ENCODE measurements around the gene SALL2. TPM values are rescaled to one million over a fixed set of nuclear protein-coding genes. Genes with fewer than 3 reads are reported as not detected.

The SALL2 gene
- total RNA-seq, 5 donors from 2014 or later (not counting 1 experiment from before 2014, with no cell fraction given), result 3.3 to 5.8 (median 4.6) TPM

DNA sequence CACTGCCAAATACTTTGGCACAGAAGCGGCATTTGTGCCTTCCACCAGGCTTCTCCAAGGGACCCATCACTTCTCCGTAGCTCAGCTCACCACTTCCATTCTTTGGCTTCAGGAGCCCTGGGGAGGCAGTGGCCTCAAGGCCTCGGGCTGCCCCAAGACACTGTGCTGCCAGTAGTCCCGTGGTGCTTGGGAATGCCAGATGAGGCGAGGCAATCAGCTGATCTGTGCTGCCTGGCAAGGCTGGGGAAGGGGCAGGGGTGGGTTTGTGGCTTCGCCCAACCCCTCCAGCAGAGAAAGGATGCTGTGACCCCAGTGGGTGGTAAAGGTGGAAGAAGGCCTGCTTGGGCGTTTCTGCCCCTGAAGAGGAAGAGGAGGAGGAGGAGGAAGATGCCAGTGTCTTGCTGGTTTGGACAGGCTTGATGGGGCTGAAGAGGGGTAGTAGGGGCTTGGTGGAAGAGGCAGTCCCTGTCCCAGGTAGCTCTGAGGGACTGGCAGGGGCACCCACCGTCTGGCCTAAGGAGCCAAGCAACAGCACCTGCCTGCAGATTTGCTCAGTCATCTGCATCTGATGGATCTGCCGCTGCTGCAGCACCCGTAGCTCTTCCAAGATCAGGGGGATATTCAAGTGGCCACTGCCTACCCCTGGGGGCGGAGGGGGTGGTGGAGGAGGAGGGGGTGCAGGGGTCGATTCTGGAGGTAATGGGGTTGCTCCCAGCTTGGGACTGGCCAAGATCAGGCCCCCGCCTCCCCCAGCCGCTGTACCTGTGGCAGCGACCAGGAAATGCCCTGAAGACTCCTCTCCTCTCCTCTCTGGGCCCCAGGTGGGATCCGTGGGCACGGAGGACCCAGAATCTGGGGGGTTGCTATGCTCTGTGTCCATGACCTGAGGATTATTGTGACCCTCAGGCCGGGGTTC lies 1.3 kb downstream of the SALL2 start:
- Histone ChIP-seq H3K27ac (ENCODE audit: low read length) (no peak overlapping the region), H3K27me3 (replicated peaks in 1 of 2; ENCODE audit: control insufficient read depth in 2 of 2, extremely low read depth in 1 of 2, insufficient read depth in 2 of 2, low read length in 1 of 2) (no peaks in the 10 kb centered on the region), H3K4me3 (ENCODE audit: control insufficient read depth in 1 of 2, extremely low read depth in 1 of 2, low read length in 1 of 2) (no peak overlapping the region), H3K9me3 (no peaks in the 10 kb centered on the region), H3K4me1 (ENCODE audit: control insufficient read depth in 1 of 2, extremely low read depth in 1 of 2, insufficient read depth in 2 of 2, low read length in 2 of 2) (peaks cover 9 to 15% of the 10 kb centered on the region in 2 experiments), H3K36me3 (ENCODE audit: control insufficient read depth in 2 of 2, extremely low read depth in 1 of 2, insufficient read depth in 1 of 2, low read length in 1 of 2) (peaks cover 0 to 3% of the 10 kb centered on the region in 2 donors)
- Mint-ChIP-seq H3K36me3 (no peaks in the 10 kb centered on the region), H3K9me3 (no peaks in the 10 kb centered on the region), H3K27ac (peak overlapping the region; percentile 9 to 66), H3K27me3 (no peaks in the 10 kb centered on the region), H3K4me3 (peak overlapping the region; percentile 72 to 85 (median 81)), H3K4me1 (peaks cover 17 to 21% (median 18%) of the 10 kb centered on the region in 3 donors)
- POLR2A ChIA-PET, result no interaction called here
- CTCF ChIA-PET, result interaction anchor here (0.6 to 3.2 kb wide), 5 partner anchors 19 to 1069 kb away, joined by 3 to 21 read pairs (median 3); no protein-coding TSS in a partner anchor
- no peak for ATAC-seq (replicated peaks in 1 of 4)
- 90% methylated on average over 11 of the region's 18 CpGs for WGBS (ENCODE audit: insufficient coverage)
- DNase-seq, result no peak

DNA sequence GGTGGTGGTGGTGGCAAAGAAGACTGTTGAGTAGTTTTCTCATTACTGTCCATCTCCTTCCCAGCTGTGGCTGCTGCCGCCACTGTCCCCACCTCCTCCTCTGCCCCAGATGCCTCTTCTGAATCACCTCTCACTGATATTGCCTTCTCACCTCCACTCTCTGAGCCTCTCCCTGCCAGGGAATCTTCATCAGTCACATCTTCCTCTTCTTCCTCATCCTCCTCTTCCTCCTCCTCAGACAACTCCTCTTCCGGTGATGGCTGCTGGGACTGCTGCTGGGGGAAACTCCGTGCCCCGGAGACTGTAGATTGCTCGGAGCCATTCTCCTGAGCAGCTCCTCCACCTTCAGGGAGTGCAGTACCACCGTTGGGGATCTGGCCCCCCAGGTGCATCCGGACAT lies 2.9 kb downstream of the SALL2 start:
- Histone ChIP-seq H3K4me1 (ENCODE audit: control insufficient read depth in 1 of 2, extremely low read depth in 1 of 2, insufficient read depth in 2 of 2, low read length in 2 of 2) (peaks cover 9 to 15% of the 10 kb centered on the region in 2 experiments), H3K27me3 (replicated peaks in 1 of 2; ENCODE audit: control insufficient read depth in 2 of 2, extremely low read depth in 1 of 2, insufficient read depth in 2 of 2, low read length in 1 of 2) (no peaks in the 10 kb centered on the region), H3K9me3 (no peaks in the 10 kb centered on the region), H3K27ac (ENCODE audit: low read length) (no peak overlapping the region), H3K36me3 (ENCODE audit: control insufficient read depth in 2 of 2, extremely low read depth in 1 of 2, insufficient read depth in 1 of 2, low read length in 1 of 2) (peaks cover 0 to 3% of the 10 kb centered on the region in 2 donors), H3K4me3 (ENCODE audit: control insufficient read depth in 1 of 2, extremely low read depth in 1 of 2, low read length in 1 of 2) (no peak overlapping the region)
- POLR2A ChIA-PET, result no interaction called here
- Mint-ChIP-seq H3K4me3 (no peak overlapping the region), H3K9me3 (no peaks in the 10 kb centered on the region), H3K27me3 (no peaks in the 10 kb centered on the region), H3K36me3 (no peaks in the 10 kb centered on the region), H3K4me1 (peaks cover 17 to 21% (median 18%) of the 10 kb centered on the region in 3 donors), H3K27ac (no peak overlapping the region)
- no peak for DNase-seq
- no peak for ATAC-seq (replicated peaks in 1 of 4)
- CTCF ChIA-PET, result interaction anchor here in 1 of 2 donors (0.8 kb wide), 1 partner anchor 313 kb away, joined by 3 read pairs; no protein-coding TSS in a partner anchor
- 80% methylated on average over 5 of the region's 7 CpGs for WGBS (ENCODE audit: insufficient coverage)

DNA sequence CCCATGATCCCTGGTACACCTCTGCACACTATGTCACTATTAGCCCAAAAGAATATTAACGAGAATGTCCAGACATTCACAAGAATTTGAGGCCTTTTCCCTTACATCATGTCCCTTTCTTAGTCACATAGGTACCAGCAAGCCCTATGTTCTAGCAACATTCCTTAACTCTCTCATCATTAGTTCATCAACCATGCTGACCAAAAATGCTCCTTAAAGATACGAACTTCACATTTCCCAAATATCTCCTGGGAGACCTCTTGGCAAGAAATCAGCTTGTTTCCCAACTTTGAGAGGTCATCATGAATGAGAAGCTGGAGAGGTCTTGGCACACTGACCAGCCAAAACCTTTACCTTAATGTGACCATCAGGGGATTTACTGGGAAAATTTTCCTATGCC lies 4.6 kb downstream of the SALL2 start:
- Mint-ChIP-seq H3K27ac (no peak overlapping the region), H3K9me3 (no peaks in the 10 kb centered on the region), H3K4me3 (no peak overlapping the region), H3K36me3 (no peaks in the 10 kb centered on the region), H3K27me3 (peaks cover 0 to 2% of the 10 kb centered on the region in 2 donors), H3K4me1 (peaks cover 8 to 13% (median 8%) of the 10 kb centered on the region in 3 donors)
- POLR2A ChIA-PET, result no interaction called here
- H3K36me3 ChIP-seq (ENCODE audit: control insufficient read depth in 2 of 2, extremely low read depth in 1 of 2, insufficient read depth in 1 of 2, low read length in 1 of 2), result peaks cover 0 to 3% of the 10 kb centered on the region in 2 donors
- peaks cover 0 to 4% of the 10 kb centered on the region in 2 experiments for H3K27me3 ChIP-seq (replicated peaks in 1 of 2; ENCODE audit: control insufficient read depth in 2 of 2, extremely low read depth in 1 of 2, insufficient read depth in 2 of 2, low read length in 1 of 2)
- H3K4me1 ChIP-seq (ENCODE audit: control insufficient read depth in 1 of 2, extremely low read depth in 1 of 2, insufficient read depth in 2 of 2, low read length in 2 of 2), result peaks cover 1 to 8% of the 10 kb centered on the region in 2 experiments
- 82% methylated on average over 1 of the region's 2 CpGs for WGBS (ENCODE audit: insufficient coverage)
- no peak overlapping the region for H3K4me3 ChIP-seq (ENCODE audit: control insufficient read depth in 1 of 2, extremely low read depth in 1 of 2, low read length in 1 of 2)
- CTCF ChIA-PET, result no interaction called here
- H3K9me3 ChIP-seq, result no peaks in the 10 kb centered on the region
- H3K27ac ChIP-seq (ENCODE audit: low read length), result no peak overlapping the region
- no peak for DNase-seq
- no peak for ATAC-seq (replicated peaks in 1 of 4)

DNA sequence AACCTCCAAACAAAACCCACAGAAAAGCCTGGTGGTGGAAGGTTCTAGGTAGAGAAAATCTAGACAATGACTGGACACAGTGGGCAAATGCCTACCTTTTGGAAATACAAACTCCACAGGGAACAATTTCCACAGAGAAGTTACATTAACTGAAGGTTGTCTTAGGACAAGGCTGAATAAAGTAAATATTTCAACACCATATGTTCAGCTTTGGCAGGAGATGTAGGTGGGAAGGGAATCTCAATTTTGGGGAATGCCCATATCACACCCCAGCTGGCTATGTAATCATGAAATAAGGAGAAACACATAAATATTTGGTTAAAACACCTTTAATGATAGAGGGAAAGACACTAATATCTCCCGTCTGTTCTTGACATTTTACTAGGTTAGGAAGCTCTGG lies 5.4 kb downstream of the SALL2 start:
- no peak for DNase-seq
- H3K4me3 ChIP-seq (ENCODE audit: control insufficient read depth in 1 of 2, extremely low read depth in 1 of 2, low read length in 1 of 2), result no peak overlapping the region
- no peak overlapping the region for H3K27ac Mint-ChIP-seq
- CTCF ChIA-PET, result no interaction called here
- H3K27me3 Mint-ChIP-seq, result peaks cover 0 to 2% of the 10 kb centered on the region in 2 donors
- H3K27me3 ChIP-seq (replicated peaks in 1 of 2; ENCODE audit: control insufficient read depth in 2 of 2, extremely low read depth in 1 of 2, insufficient read depth in 2 of 2, low read length in 1 of 2), result peaks cover 0 to 4% of the 10 kb centered on the region in 2 experiments
- H3K4me1 Mint-ChIP-seq, result peaks cover 7 to 13% (median 7%) of the 10 kb centered on the region in 3 donors
- no peak for ATAC-seq (replicated peaks in 1 of 4)
- H3K9me3 Mint-ChIP-seq, result no peaks in the 10 kb centered on the region
- H3K9me3 ChIP-seq, result no peaks in the 10 kb centered on the region
- no peak overlapping the region for H3K4me3 Mint-ChIP-seq
- H3K36me3 Mint-ChIP-seq, result no peaks in the 10 kb centered on the region
- POLR2A ChIA-PET, result no interaction called here
- peaks cover 0 to 3% of the 10 kb centered on the region in 2 donors for H3K36me3 ChIP-seq (ENCODE audit: control insufficient read depth in 2 of 2, extremely low read depth in 1 of 2, insufficient read depth in 1 of 2, low read length in 1 of 2)
- no CpG with 5 or more reads among the region's 1 CpG for WGBS (ENCODE audit: insufficient coverage)
- no peak overlapping the region for H3K27ac ChIP-seq (ENCODE audit: low read length)
- H3K4me1 ChIP-seq (ENCODE audit: control insufficient read depth in 1 of 2, extremely low read depth in 1 of 2, insufficient read depth in 2 of 2, low read length in 2 of 2), result peaks cover 0 to 5% of the 10 kb centered on the region in 2 experiments

DNA sequence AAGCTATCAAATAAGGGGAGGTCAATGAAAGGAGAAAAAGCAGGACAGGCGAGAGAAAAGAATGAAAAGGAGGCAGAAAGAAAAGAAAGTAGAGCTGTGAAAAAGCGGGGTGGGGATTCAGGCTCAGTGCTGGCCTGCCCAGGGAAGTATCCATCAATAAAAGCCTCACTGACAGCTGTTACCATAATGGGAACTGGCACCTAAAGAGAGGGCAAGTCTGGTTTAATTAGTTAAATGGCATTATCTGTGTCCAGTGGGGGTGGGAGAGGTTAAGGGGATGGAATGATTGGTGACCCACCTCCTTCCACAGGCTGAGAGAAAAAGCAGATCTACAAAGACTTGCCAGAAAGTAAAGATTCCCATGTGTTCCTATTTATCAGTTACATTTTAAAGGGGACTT lies 7.4 kb downstream of the SALL2 start:
- H3K4me3 Mint-ChIP-seq, result no peak overlapping the region
- H3K27me3 Mint-ChIP-seq, result peaks cover 0 to 2% of the 10 kb centered on the region in 2 donors
- Histone ChIP-seq H3K4me3 (ENCODE audit: control insufficient read depth in 1 of 2, extremely low read depth in 1 of 2, low read length in 1 of 2) (no peak overlapping the region), H3K9me3 (no peaks in the 10 kb centered on the region), H3K36me3 (ENCODE audit: control insufficient read depth in 2 of 2, extremely low read depth in 1 of 2, insufficient read depth in 1 of 2, low read length in 1 of 2) (peaks cover 0 to 3% of the 10 kb centered on the region in 2 donors), H3K27me3 (replicated peaks in 1 of 2; ENCODE audit: control insufficient read depth in 2 of 2, extremely low read depth in 1 of 2, insufficient read depth in 2 of 2, low read length in 1 of 2) (peaks cover 0 to 6% of the 10 kb centered on the region in 2 experiments), H3K27ac (ENCODE audit: low read length) (no peak overlapping the region), H3K4me1 (ENCODE audit: control insufficient read depth in 1 of 2, extremely low read depth in 1 of 2, insufficient read depth in 2 of 2, low read length in 2 of 2) (no peaks in the 10 kb centered on the region)
- ATAC-seq (replicated peaks in 1 of 4) (no peak), DNase-seq (no peak)
- 100% methylated on average over 2 of the region's 2 CpGs for WGBS (ENCODE audit: insufficient coverage)
- H3K4me1 Mint-ChIP-seq, result peaks cover 0 to 7% (median 2%) of the 10 kb centered on the region in 3 donors
- ChIA-PET POLR2A (no interaction called here), CTCF (interaction anchor here in 1 of 2 donors (1.4 kb wide), 1 partner anchor 20 kb away, joined by 8 read pairs; no protein-coding TSS in a partner anchor)
- H3K27ac Mint-ChIP-seq, result no peak overlapping the region
- no peaks in the 10 kb centered on the region for H3K36me3 Mint-ChIP-seq
- H3K9me3 Mint-ChIP-seq, result no peaks in the 10 kb centered on the region

DNA sequence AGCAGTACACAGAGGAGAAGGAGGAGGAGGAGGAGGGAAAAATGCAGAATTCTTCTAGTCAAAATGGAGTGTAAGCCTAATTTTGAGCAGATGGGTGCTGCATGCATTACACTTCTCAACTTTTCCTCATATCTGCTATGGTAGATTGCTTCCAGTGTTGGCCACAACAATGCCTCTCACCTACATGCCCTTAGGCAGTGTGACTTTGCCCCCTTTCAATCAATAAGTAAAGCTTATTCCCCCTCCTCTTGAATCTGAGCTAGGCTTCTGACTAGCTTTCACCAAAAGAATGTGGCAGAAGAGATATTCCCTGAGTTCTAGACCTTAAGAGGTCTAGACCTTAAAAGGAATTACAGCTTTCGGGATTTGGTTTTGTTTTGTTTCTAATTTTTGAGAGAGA lies 11.8 kb downstream of the SALL2 start:
- Mint-ChIP-seq H3K27me3 (peaks cover 0 to 2% of the 10 kb centered on the region in 2 donors), H3K36me3 (no peaks in the 10 kb centered on the region), H3K4me3 (no peak overlapping the region), H3K4me1 (peaks cover 18 to 23% (median 19%) of the 10 kb centered on the region in 3 donors), H3K27ac (no peak overlapping the region), H3K9me3 (no peaks in the 10 kb centered on the region)
- POLR2A ChIA-PET, result interaction anchor here (0.6 kb wide), 2 partner anchors 27 to 589 kb away, joined by 3 read pairs; no protein-coding TSS in a partner anchor
- H3K4me1 ChIP-seq (ENCODE audit: control insufficient read depth in 1 of 2, extremely low read depth in 1 of 2, insufficient read depth in 2 of 2, low read length in 2 of 2), result peaks cover 13 to 14% of the 10 kb centered on the region in 2 experiments
- H3K4me3 ChIP-seq (ENCODE audit: control insufficient read depth in 1 of 2, extremely low read depth in 1 of 2, low read length in 1 of 2), result no peak overlapping the region
- ATAC-seq (replicated peaks in 1 of 4), result no peak
- CTCF ChIA-PET, result no interaction called here
- no peaks in the 10 kb centered on the region for H3K36me3 ChIP-seq (ENCODE audit: control insufficient read depth in 2 of 2, extremely low read depth in 1 of 2, insufficient read depth in 1 of 2, low read length in 1 of 2)
- H3K27ac ChIP-seq (ENCODE audit: low read length), result no peak overlapping the region
- no peak for DNase-seq
- no CpG with 5 or more reads among the region's 1 CpG for WGBS (ENCODE audit: insufficient coverage)
- peaks cover 0 to 6% of the 10 kb centered on the region in 2 experiments for H3K27me3 ChIP-seq (replicated peaks in 1 of 2; ENCODE audit: control insufficient read depth in 2 of 2, extremely low read depth in 1 of 2, insufficient read depth in 2 of 2, low read length in 1 of 2)
- no peaks in the 10 kb centered on the region for H3K9me3 ChIP-seq
